Dermis microvascular lymphatic vessel endothelial cell (primary cell): ENCODE data around the gene GEMIN7. TPM values are rescaled to one million over a fixed set of nuclear protein-coding genes. Genes with fewer than 3 reads are reported as not detected.

Experiments used
- DNase-seq, 2 donors: peaks; one replicate each; pipeline versions ENCODE4 v3.0.0 to v3.0.0-alpha.2; 2010; ENCODE audit warnings: low read depth in 2 of 2
- total RNA-seq: library from RNA; depleted of rRNA; stranded (reverse); fragments of >200 nt; gene quantifications from 2 replicates; pipeline ENCODE4 v1.2.1, GENCODE V29; 2014

GEMIN7 gene
- total RNA-seq, 1 donor from 2014 or later, result 17.7 TPM

GRCh38 chr19:45087531-45087930 is 8.5 kb downstream of the GEMIN7 start:
- no peak for DNase-seq

DNA sequence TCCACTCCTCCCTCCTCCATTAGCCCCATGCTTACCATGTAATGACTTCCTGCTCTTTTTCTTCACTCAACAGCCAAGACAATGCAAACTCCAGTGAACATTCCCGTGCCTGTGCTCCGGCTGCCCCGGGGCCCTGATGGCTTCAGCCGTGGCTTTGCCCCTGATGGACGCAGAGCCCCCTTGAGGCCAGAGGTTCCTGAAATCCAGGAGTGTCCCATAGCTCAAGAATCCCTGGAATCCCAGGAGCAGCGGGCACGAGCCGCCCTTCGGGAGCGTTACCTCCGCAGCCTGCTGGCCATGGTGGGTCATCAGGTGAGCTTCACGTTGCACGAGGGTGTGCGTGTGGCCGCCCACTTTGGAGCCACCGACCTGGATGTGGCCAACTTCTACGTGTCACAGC is 11.0 kb downstream of the GEMIN7 start:
- no peak for DNase-seq

- no peak for DNase-seq
Measured at GRCh38 chr19:45090606-45091005, 11.5 kb downstream of the GEMIN7 start.

DNA sequence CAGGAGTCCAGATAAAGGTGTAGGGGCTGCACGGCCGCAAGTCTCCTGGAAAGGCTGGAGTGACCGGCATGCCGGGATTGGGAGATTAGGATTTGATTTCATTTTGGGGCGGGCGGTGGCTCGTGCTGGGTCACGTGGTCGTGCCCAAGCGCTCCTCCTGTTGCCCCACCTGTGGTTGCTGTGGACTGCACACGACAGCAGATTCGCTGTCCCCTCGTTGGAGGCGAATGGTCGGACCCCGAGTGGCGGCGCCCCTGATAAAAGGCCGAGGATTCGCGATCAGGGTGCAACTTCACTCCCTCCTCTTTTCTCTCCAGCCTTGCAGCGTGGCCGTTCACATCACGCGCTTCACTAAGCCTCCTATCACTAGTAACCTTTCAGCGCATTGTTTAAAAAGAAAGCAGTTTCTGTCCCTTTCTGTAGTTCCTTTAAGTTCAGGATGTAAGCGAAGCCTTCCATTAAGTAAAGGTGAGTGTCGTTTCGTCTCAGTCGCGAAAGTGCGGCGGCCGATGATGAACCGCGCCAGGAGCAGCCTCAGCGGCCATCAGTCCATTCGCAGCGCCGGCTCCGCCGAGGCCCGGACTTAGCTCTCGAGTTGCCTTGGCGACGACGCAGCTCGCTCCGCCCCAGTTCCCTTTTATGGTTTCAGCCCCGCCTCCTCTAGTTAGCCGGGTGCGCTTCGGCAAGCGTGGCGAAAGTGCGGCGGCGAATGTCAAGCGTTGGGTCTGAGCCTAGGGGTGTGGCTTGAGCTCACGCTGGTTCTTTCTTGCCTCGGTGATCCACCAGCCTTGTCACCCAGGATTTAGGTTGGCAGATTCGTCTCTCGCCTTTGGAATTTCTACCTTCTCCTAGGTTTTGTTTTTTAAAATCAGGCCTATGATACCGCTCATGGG is 12.2 kb downstream of the GEMIN7 start:
- peak; percentile 97 to 99 for DNase-seq

DNA sequence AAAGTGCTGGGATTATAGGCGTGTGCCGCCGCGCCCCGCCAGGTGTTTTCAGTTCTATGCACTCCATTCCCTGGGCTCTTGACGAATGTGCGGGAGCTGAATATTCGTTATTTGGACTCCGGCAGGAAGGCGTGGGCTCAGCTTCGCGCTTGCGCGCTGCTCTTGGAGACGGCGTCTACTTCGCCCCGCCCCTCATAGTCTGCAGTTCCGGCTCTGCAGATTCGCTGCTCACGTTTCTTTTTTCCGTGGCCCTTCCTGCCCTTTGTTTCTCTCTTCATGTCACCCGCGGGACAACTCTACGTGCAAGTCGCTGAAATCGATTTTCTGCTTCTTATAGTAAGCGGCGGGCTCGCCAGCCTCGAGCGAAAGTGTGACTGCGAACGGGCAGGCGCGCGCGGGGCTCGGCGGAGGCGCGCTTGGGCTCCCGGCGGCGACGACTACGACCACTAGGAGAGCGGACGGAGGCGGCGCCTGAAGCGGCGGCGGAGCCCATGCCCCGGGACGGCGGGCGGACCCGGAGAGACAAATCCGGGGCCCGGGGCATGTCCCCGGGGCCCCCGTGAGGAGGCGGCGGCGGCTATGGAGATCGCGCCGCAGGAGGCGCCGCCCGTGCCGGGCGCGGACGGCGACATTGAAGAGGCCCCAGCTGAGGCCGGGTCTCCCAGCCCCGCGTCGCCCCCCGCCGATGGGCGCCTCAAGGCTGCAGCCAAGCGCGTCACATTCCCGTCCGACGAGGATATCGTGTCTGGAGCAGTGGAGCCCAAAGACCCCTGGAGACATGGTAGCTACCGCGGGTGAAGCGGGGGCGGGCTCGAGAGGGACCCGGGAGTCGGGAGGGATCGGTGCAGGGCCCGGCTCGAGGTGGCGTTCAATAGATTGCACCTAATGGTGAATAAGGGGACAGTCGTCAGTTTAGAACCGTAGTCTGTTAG is 14.0 kb downstream of the GEMIN7 start, which contains the start of gene PPP1R37:
Gene PPP1R37 (plus strand): TSS at position 433 of the 932 bp plus-strand sequence. CDS start 147 bp downstream, at position 580.
- peak; percentile 97 to 98 for DNase-seq

GRCh38 chr19:45094137-45094536 is 15.1 kb downstream of the GEMIN7 start:
- no peak for DNase-seq

GRCh38 chr19:45094707-45095106 is 15.6 kb downstream of the GEMIN7 start:
- no peak for DNase-seq

DNA sequence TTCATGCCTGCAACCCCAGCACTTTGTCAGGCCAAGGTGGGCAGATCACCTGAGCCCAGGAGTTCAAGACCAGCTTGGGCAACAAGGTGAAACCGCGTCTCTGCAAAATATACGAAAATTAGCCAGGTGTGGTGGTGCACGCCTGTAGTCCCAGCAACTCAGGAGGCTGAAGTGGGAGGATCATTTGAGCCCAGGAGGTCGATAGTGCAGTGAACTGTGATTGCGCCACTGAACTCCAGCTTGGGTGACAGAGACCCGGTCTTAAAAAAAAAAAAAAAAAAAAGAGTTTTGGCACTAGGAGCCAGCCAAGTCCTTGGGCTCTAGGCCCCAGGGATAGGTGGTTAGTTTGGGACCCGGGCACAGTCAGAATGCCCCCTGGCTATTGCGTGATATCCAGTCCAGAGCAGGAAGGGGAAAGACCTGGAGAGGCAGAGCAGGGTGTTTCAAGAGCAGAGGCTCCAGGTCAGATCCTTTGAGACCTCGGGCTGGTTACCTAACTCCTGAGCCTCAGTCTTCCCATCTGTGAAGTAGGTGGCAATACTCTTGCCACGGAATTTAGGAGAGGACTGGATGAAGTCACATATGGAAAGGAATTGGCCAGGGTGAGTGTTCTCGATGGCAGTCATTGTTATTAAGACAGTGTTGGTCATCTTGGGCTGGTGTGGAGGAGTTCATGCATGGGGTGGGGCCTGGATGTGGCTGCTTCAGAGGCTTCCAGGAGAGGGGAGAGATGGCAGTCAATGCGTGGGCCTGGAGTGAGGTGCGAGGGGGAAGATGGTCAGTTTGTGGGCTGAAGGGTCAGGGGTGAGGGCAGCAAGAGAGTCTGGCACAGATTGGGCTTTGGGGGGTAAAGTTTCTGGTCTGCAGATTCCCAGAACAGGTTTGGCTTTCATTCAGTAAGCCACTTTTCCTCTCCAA is 16.7 kb downstream of the GEMIN7 start:
- no peak for DNase-seq

DNA sequence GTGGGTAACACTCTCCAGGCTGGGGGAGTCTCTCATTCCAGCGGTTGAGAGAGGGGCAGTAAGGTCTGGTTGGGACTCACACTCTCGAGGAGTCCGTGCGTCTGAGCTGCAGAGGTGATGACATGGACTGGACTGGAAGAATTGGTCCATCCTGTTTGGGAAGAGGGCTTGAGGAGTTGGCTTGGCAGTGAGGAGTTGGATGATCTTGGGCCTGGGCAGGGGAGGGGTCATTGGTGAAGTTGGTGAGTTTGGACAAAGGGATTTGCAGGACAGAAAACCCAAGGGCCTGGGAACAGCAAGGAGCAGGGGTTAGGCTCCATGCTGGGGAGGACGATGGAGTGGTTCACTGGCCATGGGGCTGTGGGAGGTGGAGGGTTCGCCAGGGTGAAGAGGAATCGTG is 17.6 kb downstream of the GEMIN7 start:
- DNase-seq, result no peak

DNA sequence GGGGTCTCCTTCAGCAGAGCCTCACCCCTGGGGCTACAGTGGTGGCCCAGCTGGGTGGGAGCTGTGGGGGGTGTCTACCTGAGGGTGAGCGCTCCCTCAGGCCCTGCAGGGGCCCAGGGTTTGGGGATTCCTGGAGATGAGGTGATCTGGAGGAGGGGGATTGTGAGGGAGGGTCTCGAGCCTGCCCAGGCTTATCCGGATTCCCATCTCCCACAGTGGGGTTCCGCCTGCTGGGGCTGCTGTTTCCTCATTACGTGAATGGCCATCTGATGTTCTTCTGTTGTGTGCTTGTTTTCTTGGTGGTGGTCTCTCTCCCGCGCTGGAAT is 18.4 kb downstream of the GEMIN7 start:
- no peak for DNase-seq

DNA sequence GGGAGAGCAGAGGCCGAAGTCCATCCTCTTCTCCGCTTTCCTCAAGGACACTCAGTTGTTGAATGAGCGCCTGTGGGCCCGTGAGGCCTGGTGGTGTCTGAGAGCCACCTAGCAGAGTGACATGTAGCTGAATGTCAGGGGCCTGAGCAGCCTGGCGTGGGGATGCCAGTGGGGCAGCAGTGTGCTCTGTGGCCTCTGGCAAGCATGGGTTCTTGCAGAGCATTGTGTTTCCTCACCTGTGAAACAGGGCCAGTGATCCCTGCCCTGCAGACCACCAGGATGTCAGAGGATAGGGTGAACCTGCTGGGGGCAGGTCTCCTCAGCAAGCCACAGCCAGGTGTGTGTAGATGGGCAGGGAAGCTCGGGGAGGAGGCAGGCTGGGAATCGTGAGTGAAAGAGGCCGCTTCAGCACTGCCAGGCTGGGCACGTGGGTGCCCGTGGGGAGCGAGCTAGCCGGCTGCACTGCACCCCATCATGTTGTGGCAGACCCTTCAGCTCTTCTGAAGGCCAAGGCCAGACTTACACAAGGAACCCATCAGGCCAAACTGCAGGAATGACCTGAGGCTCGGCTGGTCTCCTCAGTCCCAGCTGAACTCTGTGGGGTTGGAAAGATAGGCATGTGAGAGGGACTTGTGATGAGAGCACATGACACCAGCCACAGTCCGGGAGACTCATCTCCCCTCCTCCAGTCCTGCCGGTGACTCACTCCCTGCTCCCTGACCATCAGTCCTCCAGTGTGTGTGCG is 18.9 kb downstream of the GEMIN7 start:
- peak; percentile 79 to 96 for DNase-seq

DNA sequence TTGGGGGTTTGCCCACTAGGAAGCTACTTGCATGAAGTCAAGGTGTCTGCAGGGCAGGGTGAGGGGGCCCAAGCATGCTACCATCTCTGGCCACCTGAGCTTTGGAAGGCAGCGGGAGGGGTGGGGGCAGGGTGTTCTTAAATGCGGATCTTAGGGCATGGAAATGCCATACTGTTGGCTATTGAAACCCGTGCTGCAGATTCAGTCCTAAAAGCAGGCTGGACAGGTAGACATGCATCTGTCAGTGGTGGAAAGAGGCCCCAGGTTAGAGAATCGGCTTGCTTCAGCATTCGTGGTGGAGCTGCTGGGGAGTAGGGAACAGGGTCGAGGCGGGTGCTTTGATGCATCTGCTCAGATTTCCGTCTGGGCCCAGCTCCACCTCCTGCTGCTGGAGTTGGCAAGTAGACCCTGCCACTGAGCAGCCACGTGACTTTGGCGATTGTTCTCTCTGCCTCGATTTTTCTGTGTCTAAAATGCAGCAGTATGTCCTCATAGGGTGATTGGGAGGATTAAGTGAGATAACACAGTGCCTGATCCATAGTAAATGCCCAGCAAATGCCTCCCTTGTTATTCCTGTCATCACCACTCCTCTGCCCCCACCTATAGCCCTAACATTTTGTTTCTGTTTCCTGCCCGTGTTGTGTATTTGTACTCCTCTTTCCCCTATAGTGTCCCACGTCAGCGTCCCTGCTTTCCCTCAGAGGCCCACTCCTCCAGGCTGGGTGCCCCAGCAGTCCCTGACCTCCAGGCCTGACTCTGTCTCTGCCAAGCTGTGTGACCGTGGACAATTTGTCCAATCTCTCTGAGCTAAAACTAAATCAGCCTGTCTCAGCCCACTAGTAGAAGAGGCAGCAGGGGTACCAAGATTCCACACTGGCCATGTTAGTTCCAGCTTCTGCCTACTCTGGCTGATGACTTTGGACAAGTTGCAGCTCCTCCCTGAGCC is 19.7 kb downstream of the GEMIN7 start:
- peak; percentile 74 to 84 for DNase-seq

DNA sequence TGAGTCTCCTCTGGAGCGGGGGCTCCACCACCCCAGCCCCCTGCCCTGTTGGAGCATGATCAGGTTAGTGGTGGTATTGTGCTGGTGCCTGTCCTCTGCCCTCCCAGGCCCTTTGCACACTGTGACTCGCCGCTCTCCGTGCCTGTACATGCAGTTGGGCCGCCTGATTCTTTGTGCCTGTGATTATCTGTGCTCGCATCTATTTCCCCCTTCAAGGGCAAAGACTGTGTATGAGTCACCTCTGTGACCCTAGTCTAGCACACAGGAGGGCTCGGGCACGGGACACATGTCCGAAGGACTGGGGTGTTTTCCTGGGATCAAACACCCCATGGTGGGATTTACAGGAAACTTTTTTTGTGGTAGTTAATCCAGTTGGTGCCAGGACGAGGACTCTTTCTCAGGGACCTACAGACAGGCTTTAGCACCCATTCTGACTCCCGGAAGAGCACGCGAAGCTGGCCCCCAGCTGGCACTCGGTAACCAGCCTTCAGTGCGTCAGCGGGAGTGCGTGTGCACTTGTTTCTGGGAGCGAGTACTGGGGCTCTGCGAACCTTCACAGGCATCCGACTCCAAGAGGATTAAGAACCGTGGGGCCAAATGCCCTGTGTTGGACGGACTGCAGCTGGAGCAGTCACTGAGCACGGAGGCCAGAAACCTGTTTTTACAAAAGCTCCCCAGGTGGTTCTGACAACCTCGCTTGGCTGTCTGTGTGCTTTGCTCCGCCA is 20.6 kb downstream of the GEMIN7 start:
- DNase-seq, result peak in 1 of 2 donors; percentile 38

DNA sequence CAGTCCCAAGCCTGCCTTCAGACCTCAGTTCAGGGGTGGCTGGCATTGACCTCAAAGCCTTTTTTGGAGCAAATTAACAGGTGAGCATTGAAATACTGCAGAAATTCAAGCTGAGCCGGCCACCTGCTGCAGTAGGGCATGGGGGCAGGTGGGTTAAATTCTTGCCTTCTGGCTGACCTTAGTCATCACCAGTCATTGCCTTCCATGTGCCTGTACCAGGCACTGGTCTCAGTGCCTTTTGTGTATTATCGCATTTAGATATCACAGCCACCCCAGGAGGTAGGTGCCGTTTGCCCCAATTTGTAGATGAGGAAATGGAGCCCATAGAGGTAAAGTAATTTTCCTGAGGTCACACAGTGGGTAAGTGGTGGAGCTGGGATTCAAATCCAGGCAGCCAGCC is 21.1 kb downstream of the GEMIN7 start:
- no peak for DNase-seq

DNA sequence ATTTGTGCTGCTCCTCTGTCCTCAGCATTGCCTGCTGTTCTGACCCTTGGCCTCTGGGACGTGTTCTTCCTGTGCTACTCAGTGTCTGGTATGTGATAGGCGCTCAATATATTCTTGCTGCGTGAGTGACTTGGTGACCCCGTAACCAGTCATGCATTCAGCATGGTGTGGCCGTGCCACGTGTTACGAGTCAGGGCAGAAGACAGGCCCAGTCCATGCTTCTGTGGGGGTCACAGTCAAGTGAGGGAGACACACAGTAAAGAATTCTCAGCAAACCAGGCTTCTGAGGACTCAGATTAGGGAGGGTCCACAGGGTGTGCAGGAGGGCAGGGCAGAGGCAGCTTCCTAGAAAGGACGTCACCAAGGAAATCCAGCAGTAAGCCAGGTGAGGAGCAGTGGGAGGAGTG is 21.8 kb downstream of the GEMIN7 start:
- peak in 1 of 2 donors; percentile 36 for DNase-seq

- no peak for DNase-seq
Measured at GRCh38 chr19:45101806-45102205, 22.7 kb downstream of the GEMIN7 start.

DNA sequence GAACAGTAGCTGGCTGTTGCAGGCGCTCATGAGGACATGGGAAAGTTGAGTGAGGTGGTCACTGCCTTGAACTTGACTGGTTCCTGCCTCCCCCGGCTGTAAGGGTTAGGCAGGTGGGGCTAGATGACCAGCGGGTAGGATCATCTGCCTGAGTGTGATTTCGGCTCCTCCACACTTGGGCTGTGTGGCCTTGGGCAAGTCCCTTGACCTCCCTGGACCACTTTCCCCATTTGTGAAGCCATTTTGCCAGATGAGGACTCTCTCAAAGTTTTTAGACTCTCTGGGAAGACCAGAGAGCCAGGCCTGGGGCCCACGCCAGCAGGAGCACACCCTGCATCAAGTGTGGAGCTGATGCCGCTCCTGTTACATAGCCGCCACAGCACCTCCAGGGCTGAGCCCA is 23.4 kb downstream of the GEMIN7 start:
- no peak for DNase-seq

- DNase-seq, result no peak
Measured at GRCh38 chr19:45103156-45103507, 24.1 kb downstream of the GEMIN7 start.
